Measurements from ENCODE around the gene ADCY7. TPM values are rescaled to one million over a fixed set of nuclear protein-coding genes. Genes with fewer than 3 reads are reported as not detected.

Gene ADCY7
- total and polyA plus RNA-seq, 5 experiments from 2014 or later: 60.1 to 135 (median 72.8) TPM

DNA sequence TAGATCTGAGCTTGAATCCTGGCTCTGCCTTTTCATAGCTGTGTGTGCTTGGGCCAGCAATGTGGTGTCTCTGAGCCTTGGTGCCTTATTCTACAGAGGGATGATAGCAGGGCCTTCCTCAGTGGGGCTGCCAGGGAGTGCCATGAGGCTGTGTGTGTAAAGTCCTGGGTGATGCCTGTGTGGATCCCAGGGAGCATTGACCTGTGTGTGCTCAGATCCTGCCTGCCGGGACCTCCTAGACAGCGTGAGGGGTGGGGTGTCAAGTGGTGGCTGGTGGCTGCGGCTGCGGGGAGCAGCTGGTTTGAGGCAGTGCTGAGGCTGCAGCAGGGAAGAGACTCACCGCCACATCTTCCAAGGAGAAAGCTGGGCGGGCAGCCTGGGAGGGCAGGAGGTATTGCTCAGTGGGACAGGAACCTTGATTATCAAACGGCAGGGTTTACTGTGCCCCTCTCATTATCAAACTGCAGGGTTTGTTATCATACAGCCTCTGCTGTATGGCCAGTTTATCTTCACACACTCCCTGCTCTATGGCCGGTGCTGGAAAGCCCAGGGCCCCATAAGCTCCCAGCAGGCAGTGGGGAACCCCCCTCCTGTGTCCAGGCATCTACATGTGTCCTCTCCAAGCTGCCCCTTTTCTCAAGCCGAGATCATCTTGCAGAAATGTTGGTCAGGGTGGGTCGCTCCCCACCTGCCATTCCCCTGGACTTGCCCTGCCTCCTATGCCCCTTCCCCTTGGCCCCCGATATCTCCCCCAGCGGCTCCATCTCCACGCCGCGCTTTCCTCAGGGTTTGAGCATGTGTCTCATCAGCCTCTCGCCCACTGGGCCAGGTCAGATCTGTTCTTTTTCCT, 3.1 kb upstream of the ADCY7 start:
- Mint-ChIP-seq H3K36me3 (no peaks in the 10 kb centered on the region), H3K4me1 (peaks cover 40 to 93% (median 69%) of the 10 kb centered on the region in 4 donors), H3K27me3 (no peaks in the 10 kb centered on the region), H3K27ac (peak overlapping the region in 5 of 10 donors; percentile 47 to 97 (median 75)), H3K9me3 (no peaks in the 10 kb centered on the region), H3K4me3 (peak overlapping the region in 2 of 10 donors; percentile 21 to 31)
- DNase-seq (no peak), ATAC-seq (no peak)
- POLR2A ChIA-PET: interaction anchor here (0.8 to 15.0 kb wide), 4 partner anchors 8 to 21 kb away, joined by 4 to 238 read pairs (median 14); no protein-coding TSS in a partner anchor

DNA sequence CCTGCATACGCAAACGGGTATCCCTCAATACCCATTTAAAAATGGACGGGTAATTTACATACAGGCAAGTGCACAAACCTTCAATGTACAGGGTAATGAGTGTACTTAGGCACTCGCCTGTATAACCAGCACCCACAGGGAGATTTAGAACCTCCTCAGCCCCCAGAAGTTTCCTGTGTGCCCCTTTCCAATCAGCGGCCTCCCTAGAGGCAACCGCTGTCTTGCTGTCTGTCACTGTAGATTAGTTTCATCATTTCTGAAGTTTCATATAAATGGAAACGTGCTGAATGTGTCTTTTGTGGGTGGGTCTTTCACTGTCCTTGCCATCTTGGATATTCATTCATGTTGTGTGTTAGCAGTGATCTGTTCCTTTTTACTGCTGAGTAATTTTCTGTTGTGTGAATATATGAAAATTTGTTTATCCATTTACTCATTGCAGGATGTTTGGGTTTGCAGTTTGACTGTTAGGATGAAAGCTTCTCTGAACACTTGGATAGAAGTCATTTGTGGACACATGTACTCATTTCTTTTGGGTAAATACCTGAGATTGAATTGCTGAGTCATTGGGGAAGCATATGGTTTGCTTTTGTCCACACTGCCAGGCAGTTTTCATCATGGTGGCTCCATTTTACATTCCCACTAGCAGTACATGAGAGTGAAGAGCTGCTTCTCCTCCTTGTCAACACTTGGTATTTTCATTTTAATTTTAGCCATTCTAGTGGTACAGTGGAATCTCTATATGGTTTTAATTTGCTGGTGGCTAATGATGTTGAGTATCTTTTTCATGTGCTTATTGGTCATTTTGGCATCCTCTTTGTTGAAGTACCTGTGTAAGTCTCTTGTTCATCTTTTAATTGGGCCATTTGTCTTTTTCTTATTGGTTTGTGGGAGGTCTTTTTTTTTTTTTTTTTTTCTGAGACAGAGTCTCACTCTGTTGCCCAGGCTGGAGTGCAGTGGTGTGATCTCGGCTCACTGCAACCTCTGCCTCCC, 2.1 kb upstream of the ADCY7 start:
- H3K27me3 Mint-ChIP-seq: no peaks in the 10 kb centered on the region
- peaks cover 44 to 97% (median 75%) of the 10 kb centered on the region in 4 donors for H3K4me1 Mint-ChIP-seq
- H3K9me3 Mint-ChIP-seq: no peaks in the 10 kb centered on the region
- DNase-seq (no peak), ATAC-seq (peak in 1 of 2 donors; percentile 24)
- peak overlapping the region in 6 of 10 donors; percentile 21 to 34 (median 28) for H3K4me3 Mint-ChIP-seq
- POLR2A ChIA-PET: interaction anchor here (2.3 to 15.0 kb wide), 3 partner anchors 11 to 63 kb away, joined by 7 to 238 read pairs (median 31); no protein-coding TSS in a partner anchor
- H3K27ac Mint-ChIP-seq: peak overlapping the region in 9 of 10 donors; percentile 22 to 97 (median 71)
- no peaks in the 10 kb centered on the region for H3K36me3 Mint-ChIP-seq

GRCh38 chr16:50265260-50265659, 1.1 kb upstream of the ADCY7 start:
- Mint-ChIP-seq H3K36me3 (no peaks in the 10 kb centered on the region), H3K4me1 (peaks cover 43 to 97% (median 75%) of the 10 kb centered on the region in 4 donors), H3K27me3 (no peaks in the 10 kb centered on the region), H3K9me3 (no peaks in the 10 kb centered on the region), H3K4me3 (peak overlapping the region; percentile 80 to 98 (median 94)), H3K27ac (peak overlapping the region; percentile 71 to 99 (median 92))
- POLR2A ChIA-PET: interaction anchor here (2.3 to 15.0 kb wide), 3 partner anchors 10 to 61 kb away, joined by 7 to 238 read pairs (median 31); no protein-coding TSS in a partner anchor
- DNase-seq (peak in 4 of 10 donors; percentile 26 to 60 (median 56)), ATAC-seq (peak; percentile 26 to 36)

DNA sequence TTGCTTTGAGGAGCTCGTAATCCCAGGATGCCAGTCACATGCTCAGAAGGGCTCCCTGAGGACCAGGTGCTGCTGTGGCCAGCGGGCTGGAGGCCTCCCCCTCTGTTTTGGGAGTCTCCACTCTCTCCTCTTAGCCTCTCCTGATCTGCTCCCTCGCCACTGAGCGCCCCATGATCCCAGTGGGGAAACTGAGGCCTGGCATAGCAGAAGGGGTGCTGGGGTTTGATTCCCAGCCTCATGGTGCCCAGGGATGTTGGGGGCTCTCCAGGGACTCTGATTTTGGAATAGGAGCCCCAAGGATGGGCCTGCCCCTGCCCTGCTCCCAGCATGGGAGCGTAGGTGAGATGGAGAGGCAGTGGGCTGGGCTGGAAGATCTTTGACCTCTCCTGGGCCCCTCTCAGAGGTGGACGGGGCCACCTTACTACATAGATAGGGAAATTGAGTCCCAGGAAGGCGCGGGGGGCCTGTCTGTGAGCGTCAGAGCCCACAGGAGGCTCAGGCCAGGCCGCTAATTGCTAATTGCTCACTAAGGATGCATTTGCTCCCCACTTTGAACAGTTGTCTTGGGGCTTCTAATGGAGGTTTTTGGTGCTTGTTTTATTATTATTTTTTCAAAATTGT, 525 bp upstream of the ADCY7 start:
- Mint-ChIP-seq H3K4me1 (peaks cover 42 to 97% (median 76%) of the 10 kb centered on the region in 4 donors), H3K36me3 (peaks cover 0 to 2% (median 0%) of the 10 kb centered on the region in 3 donors), H3K9me3 (no peaks in the 10 kb centered on the region), H3K27me3 (no peaks in the 10 kb centered on the region), H3K27ac (peak overlapping the region; percentile 71 to 99 (median 96)), H3K4me3 (peak overlapping the region; percentile 90 to 99 (median 96))
- no peak for DNase-seq
- ATAC-seq: no peak
- POLR2A ChIA-PET: interaction anchor here (1.3 to 15.0 kb wide), 4 partner anchors 9 to 61 kb away, joined by 4 to 238 read pairs (median 19); no protein-coding TSS in a partner anchor

- peak in 1 of 2 donors; percentile 0 for ATAC-seq
- Mint-ChIP-seq H3K4me3 (peak overlapping the region; percentile 90 to 99 (median 96)), H3K27me3 (no peaks in the 10 kb centered on the region), H3K4me1 (peaks cover 49 to 98% (median 84%) of the 10 kb centered on the region in 4 donors), H3K27ac (peak overlapping the region; percentile 91 to 99 (median 96)), H3K9me3 (no peaks in the 10 kb centered on the region), H3K36me3 (peaks cover 0 to 4% (median 2%) of the 10 kb centered on the region in 3 donors)
- POLR2A ChIA-PET: interaction anchor here (0.6 to 15.0 kb wide), 6 partner anchors 8 to 479 kb away, joined by 3 to 238 read pairs (median 4); no protein-coding TSS in a partner anchor
- peak in 1 of 10 donors; percentile 61 for DNase-seq
These were observed 840 bp downstream of the ADCY7 start for GRCh38 chr16:50267151-50267631.

GRCh38 chr16:50267651-50268050, 1.3 kb downstream of the ADCY7 start:
- H3K9me3 Mint-ChIP-seq: no peaks in the 10 kb centered on the region
- H3K4me1 Mint-ChIP-seq: peaks cover 52 to 98% (median 86%) of the 10 kb centered on the region in 4 donors
- peak overlapping the region; percentile 90 to 99 (median 96) for H3K4me3 Mint-ChIP-seq
- no peaks in the 10 kb centered on the region for H3K27me3 Mint-ChIP-seq
- peaks cover 0 to 4% (median 2%) of the 10 kb centered on the region in 3 donors for H3K36me3 Mint-ChIP-seq
- POLR2A ChIA-PET: interaction anchor here (0.8 to 15.0 kb wide), 4 partner anchors 16 to 479 kb away, joined by 3 to 238 read pairs (median 4); no protein-coding TSS in a partner anchor
- ATAC-seq (peak; percentile 16 to 29), DNase-seq (peak in 5 of 10 donors; percentile 34 to 64 (median 44))
- peak overlapping the region; percentile 91 to 99 (median 96) for H3K27ac Mint-ChIP-seq

GRCh38 chr16:50268352-50268751, 2.0 kb downstream of the ADCY7 start:
- peak overlapping the region; percentile 90 to 99 (median 96) for H3K4me3 Mint-ChIP-seq
- H3K36me3 Mint-ChIP-seq: peaks cover 0 to 4% (median 2%) of the 10 kb centered on the region in 3 donors
- DNase-seq: peak in 1 of 10 donors; percentile 43
- ATAC-seq: no peak
- POLR2A ChIA-PET: interaction anchor here (0.6 to 15.0 kb wide), 5 partner anchors 9 to 478 kb away, joined by 3 to 238 read pairs (median 5); no protein-coding TSS in a partner anchor
- peak overlapping the region; percentile 89 to 99 (median 92) for H3K27ac Mint-ChIP-seq
- no peaks in the 10 kb centered on the region for H3K27me3 Mint-ChIP-seq
- H3K4me1 Mint-ChIP-seq: peaks cover 56 to 98% (median 87%) of the 10 kb centered on the region in 4 donors
- no peaks in the 10 kb centered on the region for H3K9me3 Mint-ChIP-seq

GRCh38 chr16:50269061-50269705, 2.8 kb downstream of the ADCY7 start:
- peaks cover 0 to 4% (median 2%) of the 10 kb centered on the region in 3 donors for H3K36me3 Mint-ChIP-seq
- peak overlapping the region; percentile 90 to 99 (median 92) for H3K27ac Mint-ChIP-seq
- POLR2A ChIA-PET: interaction anchor here (0.6 to 15.0 kb wide), 4 partner anchors 10 to 477 kb away, joined by 3 to 238 read pairs (median 5); no protein-coding TSS in a partner anchor
- H3K27me3 Mint-ChIP-seq: no peaks in the 10 kb centered on the region
- H3K4me1 Mint-ChIP-seq: peaks cover 55 to 98% (median 87%) of the 10 kb centered on the region in 4 donors
- H3K4me3 Mint-ChIP-seq: peak overlapping the region; percentile 90 to 99 (median 96)
- H3K9me3 Mint-ChIP-seq: no peaks in the 10 kb centered on the region
- DNase-seq (peak in 1 of 10 donors; percentile 22), ATAC-seq (no peak)

DNA sequence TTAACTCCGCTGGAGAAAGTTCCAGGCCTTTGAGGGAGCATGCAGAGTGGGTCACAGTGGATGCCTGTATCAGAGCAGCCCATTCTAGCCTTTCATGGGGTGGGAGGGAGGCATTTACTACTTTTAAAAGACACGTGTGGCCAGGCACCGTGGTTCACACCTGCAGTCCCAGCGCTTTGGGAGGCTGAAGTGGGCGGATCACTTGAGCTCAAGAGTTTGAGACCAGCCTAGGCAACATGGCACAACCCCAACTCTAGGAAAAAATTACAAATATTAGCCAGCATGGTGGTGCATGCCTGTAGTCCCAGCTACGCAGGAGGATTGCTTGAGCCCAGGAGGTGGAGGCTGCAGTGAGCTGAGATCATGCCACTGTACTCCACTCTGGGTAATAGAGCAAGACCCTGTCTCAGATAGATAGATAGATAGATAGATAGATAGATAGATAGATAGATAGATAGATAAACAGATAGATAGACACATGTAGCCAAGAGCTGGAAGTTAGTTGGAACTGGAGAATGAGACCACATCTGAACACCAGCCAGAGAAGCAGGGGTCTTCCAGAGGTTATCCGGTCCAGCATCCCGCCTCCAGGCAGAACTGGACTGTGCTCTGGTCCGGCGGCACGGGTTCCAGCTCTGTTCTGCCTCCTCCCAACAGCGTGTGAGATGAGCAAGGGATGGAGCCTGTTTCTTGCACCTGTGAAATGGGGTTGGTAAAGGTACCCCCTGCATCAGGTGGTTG, 3.6 kb downstream of the ADCY7 start:
- Mint-ChIP-seq H3K9me3 (no peaks in the 10 kb centered on the region), H3K27me3 (no peaks in the 10 kb centered on the region), H3K27ac (peak overlapping the region; percentile 90 to 99 (median 94)), H3K36me3 (peaks cover 0 to 4% (median 2%) of the 10 kb centered on the region in 3 donors), H3K4me3 (peak overlapping the region; percentile 90 to 99 (median 96)), H3K4me1 (peaks cover 53 to 98% (median 88%) of the 10 kb centered on the region in 4 donors)
- POLR2A ChIA-PET: interaction anchor here (15.0 kb wide), 1 partner anchor 14 kb away, joined by 238 read pairs; no protein-coding TSS in a partner anchor
- ATAC-seq (no peak), DNase-seq (peak in 1 of 10 donors; percentile 31)

Measured in naive thymus-derived CD8-positive, alpha-beta T cell (primary cell).